C4-2B (cell line): ENCODE data around the gene CCDC40.
A peak's percentile ranks its signal among the peaks of the same experiment; 100 is the strongest.

Source experiments
- CTCF ChIP-seq: fragments of 450-650 bp; conservative IDR thresholded peaks from 2 replicates; pipeline ENCODE4 v1.5.1; 2017; ENCODE audit warnings: mild to moderate bottlenecking
- ZFX ChIP-seq: fragments of 450-650 bp; IDR thresholded peaks from 2 replicates; pipeline ENCODE4 v1.6.1; 2017

GRCh38 chr17:80036715-80037477, 454 bp downstream of the CCDC40 start:
- TF ChIP-seq CTCF: no peak
- TF ChIP-seq ZFX: peak; percentile 44; the same call in 1 of the 2 replicates
